Activated gamma-delta T cell (primary cell): Measurements from ENCODE around the gene RNF144A.
"Not testable (repeated sequence)": the region's sequence is repeated elsewhere in the genome, so short reads cannot be mapped to it uniquely, and the experiment has no call there.

Experiments
- DNase-seq: peaks from one replicate; lab custom pipeline; 2025; lab: John Stamatoyannopoulos, UW

Gene RNF144A

DNA sequence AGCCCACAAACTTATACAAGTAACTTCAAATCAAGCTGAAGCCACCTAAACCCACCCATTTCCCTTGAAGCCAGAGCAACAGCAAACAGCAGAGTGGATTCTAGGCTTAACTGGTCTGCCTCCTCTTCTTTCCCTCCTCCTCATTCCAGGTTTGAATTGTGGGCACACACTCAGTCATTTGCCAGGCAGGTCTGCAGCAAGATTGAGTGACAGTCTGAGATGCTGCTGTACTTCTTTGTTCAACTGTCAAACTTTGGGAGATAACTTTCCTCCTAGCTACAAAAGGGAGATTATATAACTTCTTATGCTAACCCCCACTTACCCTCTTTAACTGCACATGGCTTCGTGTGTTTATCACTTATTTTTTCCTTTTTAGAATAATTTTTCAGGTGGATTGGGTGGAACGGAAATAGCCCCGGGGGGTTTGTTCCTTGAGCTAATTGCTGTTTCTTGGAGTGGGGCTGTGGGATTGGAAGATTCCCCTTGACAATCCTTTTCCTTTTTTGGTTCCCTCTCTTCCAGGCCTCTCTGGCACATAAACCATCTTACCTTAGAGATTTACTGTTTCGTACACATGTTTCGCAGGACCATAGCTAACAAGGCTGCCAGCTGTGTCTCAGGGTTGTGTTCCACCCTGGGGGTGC, 55.0 kb downstream of the RNF144A start:
- no peak for DNase-seq

DNA sequence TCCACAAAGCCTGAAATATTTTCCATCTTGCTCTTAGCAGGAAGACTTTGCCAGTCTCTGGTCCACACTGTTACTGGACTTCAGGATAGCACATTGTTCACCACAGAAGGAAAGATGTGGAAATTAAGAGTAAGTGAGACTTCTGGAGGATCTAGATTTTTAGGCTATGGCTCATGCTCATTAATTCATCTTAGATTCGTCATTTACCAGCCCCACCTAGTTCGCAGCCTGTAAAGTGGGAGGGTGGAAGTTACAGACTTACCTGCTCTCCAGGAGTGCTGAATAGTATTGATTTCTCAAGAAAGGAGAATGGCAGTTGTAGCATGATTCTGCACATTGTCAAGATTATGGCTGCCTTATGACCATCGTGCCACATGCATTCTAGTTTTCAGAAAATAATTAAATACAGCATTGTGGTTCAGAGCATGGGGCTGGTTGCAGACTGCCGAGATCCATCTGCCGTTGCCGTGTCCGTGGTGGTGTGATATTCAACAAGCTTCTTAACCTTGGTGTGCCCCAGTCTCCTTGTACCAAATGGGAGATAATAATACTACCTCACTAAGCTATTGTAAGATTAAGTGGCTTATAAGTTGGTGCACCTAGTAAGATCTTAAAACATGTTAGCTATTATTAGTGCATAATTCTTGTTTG, 56.8 kb downstream of the RNF144A start:
- no peak for DNase-seq

DNA sequence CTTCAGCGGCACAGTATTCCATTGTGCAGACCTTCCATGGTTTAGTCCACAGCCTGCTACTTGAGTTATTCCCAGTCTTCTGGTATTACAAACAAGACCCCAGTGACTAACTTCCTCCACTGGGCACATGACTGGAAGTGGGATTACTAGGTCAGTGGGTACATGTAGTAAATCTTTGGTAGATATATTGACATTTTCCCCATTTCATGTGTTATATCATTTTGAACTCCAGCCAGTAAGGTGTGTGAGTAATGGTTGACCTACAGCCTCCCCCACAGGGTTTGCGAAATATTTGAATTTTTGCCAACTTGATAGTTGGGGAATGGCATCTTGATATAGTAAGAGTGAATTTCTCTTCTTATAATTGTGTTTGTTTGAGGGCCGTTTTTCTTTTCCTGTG, 58.8 kb downstream of the RNF144A start:
- DNase-seq, result no peak

DNA sequence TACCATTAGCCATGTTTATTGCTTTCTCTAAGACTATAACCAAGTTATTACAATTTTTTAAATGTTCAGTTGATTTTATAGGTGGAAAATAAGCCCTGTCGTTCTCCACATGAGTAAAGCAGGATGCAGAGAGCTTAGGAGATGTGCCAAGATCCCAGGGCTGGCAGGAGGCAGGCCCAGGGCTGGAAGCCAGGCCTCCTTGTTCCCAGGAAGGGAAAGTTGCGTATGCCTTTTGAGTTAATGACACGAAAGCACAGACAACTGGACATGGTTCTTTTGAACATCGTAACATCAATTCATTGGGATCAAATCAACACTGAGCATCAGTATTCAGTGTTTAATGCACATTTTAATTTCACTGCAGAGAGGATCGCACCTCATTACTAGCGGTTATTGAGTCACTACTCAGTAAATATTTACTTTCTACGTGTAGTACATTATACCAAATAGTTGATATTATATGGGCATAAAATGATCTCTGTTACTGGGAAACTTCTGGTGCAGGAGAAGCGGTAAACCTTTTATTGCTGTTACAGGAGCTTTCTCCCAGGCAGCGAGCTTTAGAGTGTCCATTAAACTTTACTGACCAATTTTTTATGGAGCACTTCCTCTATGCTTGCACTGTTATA, 60.0 kb downstream of the RNF144A start:
- no peak for DNase-seq

DNA sequence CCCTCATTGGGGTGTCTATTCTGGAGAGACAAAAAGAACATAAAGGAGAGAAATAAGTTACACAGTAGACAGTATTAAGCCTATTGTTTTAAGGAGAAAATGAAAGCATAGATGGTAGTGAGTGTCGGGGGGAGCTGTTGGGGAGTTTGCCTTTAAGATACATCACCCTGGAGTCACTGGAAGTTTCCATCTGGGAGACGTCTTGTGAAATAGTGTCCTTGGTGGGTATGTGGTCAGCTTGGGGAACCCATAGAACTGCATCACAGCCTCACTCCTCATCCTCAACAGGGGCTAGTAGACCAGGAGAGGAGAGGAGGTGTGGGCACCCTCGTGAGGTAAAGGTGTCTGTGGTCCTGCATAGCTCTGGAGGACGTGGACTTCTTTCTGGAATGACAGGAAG, 60.6 kb downstream of the RNF144A start:
- no peak for DNase-seq

DNA sequence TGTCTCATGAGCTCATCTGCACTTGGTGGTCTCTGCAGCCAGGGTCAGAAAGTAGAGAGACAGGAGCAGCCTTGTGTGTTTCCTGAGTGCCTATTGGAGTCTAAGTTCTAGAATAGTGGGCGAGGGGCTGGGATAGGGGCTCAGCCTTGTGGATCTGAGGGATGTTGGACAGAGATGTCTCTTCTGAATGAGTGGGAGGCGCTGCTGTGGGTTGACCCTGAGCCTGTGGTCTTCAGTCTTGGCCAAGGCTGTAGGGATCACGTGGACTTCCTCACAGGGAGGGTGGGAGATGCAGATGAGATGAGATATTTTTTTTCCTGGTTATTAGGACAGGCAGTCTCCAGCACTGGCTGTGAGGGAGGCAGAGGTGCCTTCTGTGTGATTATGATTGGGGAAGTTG, 61.8 kb downstream of the RNF144A start:
- no peak for DNase-seq

DNA sequence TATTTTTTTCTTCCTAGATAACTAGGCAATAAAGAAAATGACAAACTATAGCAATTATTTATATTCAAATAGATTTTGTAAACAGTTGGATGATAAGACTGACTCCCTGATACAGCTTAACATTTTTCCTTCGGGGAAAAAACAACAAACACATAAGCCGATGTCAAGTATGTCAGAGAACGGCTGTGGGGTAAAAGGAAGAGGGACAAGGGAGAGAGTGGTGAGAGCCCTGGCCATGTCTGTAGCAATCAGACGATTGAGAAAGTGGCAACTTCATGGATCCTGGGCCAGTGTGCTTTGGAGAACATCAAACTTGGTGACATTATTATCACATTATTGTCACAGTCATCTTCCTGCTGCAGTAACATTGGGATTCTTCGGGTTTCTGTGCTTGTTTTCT, 65.2 kb downstream of the RNF144A start:
- DNase-seq, result no peak

DNA sequence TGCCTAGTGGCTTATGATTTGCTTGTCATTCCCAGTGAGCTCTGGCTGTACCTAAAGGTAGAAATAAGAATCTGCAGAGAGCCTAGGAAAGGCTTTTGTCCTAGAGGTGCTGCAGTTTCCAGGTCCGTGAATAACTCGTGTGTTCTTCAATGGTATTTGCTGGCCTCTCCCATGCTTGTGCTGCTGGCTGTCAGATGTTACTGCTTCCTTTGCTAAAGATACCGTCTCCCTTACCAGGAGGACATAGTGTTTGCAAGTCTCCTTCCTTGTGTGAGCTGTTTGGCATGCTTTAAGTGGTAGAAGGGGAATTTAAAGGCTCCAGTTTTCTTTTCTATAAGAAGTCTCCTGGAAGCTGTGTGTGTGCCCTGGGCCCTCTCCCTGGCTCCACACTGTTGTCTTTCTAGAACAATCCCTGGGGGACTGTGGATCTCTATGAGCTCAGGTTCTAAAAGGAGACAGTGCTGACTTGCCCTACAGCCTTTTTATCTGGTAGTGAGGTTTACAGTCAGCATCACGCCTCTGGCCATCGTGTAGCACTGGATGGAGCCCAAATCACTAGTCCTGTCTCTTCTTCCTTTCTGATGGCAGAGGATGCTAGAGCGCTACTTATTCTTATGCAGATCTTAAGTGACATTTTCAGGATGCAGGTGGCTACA, 65.8 kb downstream of the RNF144A start:
- no peak for DNase-seq

DNA sequence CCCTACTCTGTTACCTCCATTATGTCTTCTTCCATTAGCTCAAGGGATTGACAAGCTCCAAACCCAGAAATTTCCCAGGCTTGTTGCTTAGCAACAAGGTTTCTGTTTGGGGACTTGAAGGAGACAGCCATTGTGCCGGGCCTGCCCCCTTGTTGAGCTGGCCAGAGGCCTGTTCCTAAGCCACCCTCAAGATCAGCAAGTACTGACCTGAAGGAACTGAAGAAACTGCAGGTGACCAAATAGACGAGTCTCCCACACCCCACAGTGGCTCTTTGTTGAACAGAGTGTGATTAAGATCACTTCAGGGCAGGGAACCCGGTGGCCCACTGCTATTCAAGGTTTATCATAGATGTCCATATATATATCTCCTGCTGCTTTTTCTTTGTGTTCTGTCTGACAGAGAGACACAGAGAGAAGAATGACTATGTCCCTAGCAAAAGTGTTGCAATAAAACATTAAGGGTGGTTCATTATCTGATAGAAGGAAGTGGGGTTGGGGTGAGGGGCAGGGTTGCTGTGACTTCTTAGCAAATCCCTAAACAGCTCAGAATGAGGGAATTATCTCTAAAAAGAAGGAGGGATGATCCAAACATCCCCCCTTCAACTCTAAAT, 69.2 kb downstream of the RNF144A start:
- DNase-seq, result no peak

DNA sequence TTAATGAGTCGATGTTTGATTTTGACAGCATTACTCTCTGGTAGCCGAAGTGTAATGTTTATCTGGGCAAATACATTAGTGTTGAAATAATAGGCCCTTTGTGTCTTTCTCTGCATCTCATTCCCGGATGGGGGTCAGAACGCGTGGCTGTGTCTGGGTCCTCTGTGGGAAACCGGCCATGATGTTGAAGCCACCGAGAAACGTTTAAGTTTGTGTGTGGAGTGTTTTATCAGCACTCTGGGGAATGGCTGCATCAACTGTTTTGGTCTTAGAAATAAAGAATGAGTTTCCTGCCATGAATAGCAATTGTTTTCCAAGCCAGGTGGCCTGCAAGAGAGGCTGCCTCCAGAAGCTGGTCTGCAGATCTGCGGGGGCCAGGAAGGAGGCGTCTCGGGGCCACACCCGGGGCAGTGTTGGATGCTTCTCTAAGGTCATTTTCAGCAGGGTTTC, 69.7 kb downstream of the RNF144A start:
- no peak for DNase-seq

DNA sequence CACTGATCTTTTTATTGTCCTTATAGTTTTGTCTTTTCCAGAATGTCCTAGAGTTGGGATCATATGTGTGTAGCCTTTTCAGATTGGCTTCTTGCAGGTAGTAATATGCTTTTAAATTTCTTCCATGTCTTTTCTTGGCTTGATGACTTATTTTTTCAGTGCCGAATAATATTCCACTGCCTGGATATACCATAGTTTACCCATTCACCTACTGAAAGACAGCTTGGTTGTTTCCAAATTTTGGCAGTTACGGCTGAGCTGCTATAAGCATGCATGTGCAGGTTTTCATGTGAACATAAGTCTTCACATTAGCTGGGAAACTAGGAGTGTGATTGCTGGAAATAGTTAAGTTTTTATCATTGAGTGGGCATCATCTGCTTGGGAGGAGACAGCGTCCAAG, 73.7 kb downstream of the RNF144A start:
- no peak for DNase-seq

DNA sequence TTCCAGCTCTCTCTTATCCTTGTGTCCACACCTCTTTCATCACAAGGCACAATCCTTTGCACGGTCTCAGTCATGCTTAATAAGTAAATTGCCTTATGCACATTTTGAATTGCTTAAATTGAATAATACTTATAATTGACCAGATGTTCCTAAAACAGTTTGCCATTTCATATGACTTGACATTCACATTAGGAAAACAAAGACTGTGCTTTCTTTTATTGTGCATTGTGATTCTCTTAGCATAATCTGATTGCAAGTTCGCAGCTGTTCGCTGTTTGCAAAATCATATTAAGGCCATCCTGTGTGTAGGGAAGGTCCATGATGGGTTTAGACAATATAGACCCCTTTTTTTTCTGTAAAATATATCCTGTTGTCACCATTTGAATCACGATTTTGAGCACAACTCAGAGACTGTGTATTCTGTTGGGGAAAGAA, 75.6 kb downstream of the RNF144A start:
- no peak for DNase-seq

DNA sequence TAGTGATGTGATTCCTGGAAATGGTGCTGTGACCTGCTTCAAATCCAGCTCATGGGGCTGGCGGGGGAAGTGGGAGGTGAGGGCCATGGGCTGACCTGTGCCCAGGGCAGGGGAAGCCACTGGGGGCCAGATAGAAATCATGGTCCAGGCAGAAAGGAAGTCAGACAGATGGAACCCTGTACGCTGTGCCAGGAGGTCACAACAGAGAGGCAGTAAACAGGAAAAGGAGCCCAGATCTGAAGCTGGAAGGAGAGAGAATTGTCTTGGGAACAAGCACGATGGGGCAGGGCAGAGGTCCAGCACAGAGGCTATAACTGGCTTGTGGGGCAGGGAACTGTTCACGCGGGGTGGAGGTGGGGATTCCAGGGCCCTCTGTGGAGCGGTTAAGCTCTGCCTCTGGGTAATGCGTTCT, 76.0 kb downstream of the RNF144A start:
- DNase-seq, result no peak

DNA sequence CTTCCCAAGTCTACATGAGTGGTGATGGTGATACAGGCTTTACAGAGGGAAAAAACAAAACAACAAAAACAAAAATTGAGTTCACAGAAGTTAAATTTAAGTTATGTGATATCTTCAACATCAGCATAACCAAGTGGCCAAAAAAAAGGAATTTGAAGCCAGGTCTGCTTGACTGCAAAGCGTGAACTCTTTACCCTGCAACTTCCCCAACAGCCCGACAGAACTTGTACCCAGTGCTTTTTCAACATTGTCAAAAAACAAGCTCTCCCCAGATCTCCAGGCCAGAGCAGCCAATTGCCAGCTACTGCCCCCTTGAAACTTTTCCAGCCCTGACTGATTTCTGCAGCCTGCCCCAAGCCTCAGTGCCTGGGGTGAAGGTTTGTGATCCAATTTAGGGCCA, 76.7 kb downstream of the RNF144A start:
- DNase-seq, result no peak

DNA sequence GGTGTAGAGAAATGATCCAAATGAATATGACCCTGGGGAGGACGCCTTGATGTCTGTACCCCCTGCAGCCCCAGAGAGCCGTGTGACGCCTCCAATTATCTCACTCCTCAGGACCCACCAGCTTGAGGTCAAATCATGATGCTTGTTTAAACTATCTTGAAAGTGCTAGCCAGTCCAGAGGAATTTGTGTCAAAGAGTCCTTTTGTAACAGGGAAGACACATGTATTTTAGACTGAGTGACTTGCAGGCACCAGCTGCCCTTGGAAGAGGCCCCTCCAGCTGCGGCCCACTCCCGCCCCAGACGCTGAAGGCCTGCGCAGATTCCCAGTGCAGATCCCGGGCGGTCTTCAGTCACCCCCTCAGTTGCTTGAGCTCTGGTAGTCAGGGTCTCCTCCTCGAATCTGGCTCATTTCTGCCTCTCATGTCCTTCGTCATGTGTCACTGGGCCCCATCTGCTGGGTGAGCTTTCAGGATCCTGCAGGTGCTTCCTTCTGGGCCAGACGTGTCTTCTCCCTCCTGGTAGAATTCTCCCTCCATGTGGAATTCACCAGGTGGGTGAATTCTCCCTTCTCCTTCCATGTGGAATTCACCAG, 77.4 kb downstream of the RNF144A start:
- DNase-seq, result no peak

DNA sequence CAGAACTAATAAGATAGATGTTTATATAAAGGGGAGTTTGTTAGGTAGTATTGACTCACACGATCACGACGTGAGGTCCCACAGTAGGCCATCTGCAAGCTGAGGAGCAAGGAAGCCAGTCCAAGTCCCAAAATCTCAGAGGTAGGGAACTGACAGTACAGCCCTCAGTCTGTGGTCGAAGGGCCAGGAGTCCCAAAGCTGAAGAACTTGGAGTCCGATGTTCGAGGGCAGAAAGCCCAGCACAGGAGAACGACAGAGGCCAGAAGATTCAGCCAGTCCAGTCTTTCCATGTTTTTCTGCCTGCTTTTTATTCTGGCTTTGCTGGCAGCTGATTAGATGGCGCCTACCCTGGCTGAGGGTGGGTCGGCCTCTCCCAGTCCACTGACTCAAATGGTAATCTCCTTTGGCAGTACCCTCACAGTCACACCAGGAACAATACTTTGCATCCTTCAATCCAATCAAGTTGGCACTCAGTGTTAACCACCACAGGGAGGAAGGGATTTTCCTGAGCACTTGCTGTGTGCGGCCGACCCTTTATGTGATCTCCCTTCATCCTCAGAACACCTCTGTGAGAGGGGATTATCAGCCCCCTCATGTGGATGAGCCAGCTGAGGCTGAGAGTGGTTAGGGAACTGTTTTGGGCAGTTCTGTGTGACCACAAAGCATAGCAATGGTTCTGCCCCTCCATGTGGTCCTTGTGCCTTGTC, 78.3 kb downstream of the RNF144A start:
- DNase-seq, result no peak

DNA sequence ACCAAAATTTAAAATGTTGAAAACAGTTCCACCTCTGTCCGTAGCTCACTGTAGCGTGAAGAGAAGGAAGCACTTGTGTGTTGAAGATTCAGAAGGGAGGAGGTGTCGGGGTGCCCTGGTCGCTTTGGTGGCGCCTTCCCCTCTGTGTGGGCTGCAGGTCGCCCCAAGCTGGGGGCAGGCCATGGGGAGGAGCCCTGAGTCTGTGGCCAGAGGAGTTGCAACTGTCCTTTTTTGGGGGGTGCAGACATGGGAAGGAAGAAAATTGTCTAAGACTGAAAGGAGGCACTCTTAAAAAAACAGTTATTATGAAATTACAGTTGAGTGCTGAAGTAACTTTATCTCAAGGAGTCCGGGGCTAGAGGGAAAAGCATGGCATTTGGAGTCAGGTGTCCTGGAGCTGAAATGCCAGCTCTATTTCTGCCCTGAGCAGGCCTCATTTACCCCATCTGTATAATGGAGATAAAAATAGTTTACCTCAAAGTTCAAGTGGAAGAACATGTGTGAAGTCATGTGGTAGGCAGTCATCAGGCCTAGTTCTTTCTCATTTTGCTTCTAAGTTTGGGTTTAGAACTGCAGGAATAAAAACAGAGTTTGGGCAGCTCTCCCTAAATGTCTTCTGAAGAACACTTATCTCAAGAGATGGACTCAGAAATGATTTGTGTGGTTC, 82.1 kb downstream of the RNF144A start:
- no peak for DNase-seq

DNA sequence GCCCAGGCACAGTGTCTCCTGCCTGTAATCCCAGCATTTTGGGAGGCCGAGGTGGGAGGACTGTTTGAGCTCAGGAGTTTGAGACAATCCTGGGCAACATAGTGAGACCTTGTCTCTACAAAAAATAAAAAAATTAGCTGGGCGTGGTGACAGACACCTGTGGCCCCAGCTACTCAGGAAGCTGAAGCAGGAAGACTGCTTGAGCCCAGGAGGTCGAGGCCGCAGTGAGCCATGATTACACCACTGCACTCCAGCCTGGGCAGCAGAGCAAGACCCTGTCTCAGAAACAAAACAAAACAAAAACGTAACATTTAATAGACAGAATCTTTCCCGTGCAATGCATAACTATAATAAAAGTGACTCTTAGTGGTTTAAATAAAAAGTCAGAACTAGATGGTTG, 84.2 kb downstream of the RNF144A start:
- not testable (repeated sequence) for DNase-seq

DNA sequence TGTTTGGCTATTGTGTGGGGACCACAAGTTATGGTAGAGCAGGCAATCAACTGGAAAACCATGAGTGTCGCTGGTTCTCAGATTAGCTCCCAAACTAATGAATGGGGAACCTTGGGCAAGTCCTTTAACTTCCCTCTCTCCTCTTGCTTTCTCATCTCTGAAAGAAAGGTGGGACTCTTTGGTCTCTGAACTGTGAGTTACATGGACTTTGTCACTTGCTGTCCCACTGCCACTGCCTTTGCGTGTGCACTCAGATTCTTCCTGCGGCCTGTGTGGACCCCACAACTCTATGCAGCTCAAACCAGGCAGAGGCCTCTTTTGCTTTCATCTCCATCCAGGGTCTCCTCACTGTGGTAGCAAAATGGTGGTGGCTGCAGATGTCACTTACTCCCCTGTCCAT, 86.7 kb downstream of the RNF144A start:
- DNase-seq, result no peak

DNA sequence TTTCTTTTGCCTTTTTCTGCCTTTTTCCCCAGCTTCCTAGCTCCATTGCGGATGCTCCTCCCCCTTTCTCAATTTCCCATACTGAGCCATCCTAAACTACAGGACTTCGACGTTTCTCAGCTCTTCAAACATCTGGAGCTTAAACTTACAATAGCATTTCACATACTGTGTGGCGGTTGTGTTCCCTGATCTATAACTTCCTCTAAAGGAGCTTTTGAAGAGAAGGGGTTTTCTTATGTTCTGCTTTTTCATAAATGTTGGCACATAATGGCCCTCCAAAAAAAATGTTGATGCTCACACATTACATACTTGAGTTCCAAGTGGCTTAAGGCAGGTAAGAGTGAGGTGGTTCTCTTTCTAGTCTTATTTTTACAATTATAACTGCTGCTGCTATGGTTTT, 87.4 kb downstream of the RNF144A start:
- DNase-seq, result no peak

DNA sequence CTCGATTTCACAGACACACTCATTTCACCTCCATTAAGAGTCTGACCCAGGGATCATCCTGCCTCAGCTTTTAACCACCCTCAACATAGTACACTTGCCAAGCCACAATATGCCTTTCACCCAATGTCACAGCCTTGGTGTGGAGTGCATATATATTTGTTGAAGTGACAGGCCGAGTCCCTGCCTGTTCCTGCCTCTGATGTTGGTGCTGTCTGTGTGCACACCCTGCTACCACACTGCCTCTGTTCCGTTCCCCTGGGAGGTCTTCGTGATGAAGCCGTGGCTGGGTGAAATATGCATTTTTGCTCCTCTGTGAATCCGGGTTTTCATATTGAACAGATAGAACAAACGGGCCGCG, 90.3 kb downstream of the RNF144A start:
- no peak for DNase-seq
